ENCODE data around the gene SMIM26. TPM values are rescaled to one million over a fixed set of nuclear protein-coding genes. Genes with fewer than 3 reads are reported as not detected.

The SMIM26 gene
- total and polyA plus RNA-seq, 9 of the 15 experiments (the other 6 are each of a cell fraction or from before 2014, with no cell fraction given): 46.9 to 186 (median 86.5) TPM

GRCh38 chr20:18587665-18588573, 20.7 kb downstream of the SMIM26 start, which contains the start of gene DTD1 (continued):
- TF ChIP-seq SRSF9 (IDR thresholded peaks at IDR 0.05; ENCODE audit: borderline replicate concordance, low read depth, low read length): no peak
- no peak for TF ChIP-seq POLR2B (IDR thresholded peaks at IDR 0.05; ENCODE audit: low read depth, partially characterized antibody)
- TF ChIP-seq ZNF740 (CRISPR knock-in tag; IDR thresholded peaks at IDR 0.05): peak; percentile 84
- TF ChIP-seq ZNF740 (tag; IDR thresholded peaks at IDR 0.05): peak in 1 of 2 experiments; percentile 48; a peak in 1 of 4 replicates
- TF ChIP-seq E2F5 (CRISPR knock-in tag; IDR thresholded peaks at IDR 0.05): no peak
- TF ChIP-seq HMGN3 (IDR thresholded peaks at IDR 0.05; ENCODE audit: borderline replicate concordance, extremely low read depth, insufficient read length, low read depth, low read length): peak; percentile 68
- TF ChIP-seq ZNF316 (IDR thresholded peaks at IDR 0.05): no peak
- TF ChIP-seq CTBP1 (IDR thresholded peaks at IDR 0.05; ENCODE audit: borderline replicate concordance): peak; percentile 71
- TF ChIP-seq MCM7 (IDR thresholded peaks at IDR 0.05): no peak
- no peak for TF ChIP-seq NFIX (CRISPR knock-in tag; IDR thresholded peaks at IDR 0.05; ENCODE audit: low read depth)
- no peak; the same call in 1 of the 2 replicates for TF ChIP-seq ESRRA (IDR thresholded peaks at IDR 0.05; ENCODE audit: borderline replicate concordance, low read depth)
- no peak for TF ChIP-seq COPS2 (conservative IDR thresholded peaks at IDR 0.05)
- TF ChIP-seq ZNF134 (CRISPR knock-in tag; conservative IDR thresholded peaks at IDR 0.05): no peak
- no peak for TF ChIP-seq PHB (CRISPR knock-in tag; IDR thresholded peaks at IDR 0.05)
- TF ChIP-seq CHD2 (IDR thresholded peaks at IDR 0.05; ENCODE audit: low read depth, low read length): no peak
- no peak for TF ChIP-seq ZBTB5 (IDR thresholded peaks at IDR 0.05)
- TF ChIP-seq SMAD2 (IDR thresholded peaks at IDR 0.05; ENCODE audit: low read depth, low read length): no peak
- no peak for TF ChIP-seq ZNF274 (IDR thresholded peaks at IDR 0.05; ENCODE audit: borderline replicate concordance, low read depth, low read length)
- no peak for TF ChIP-seq C11orf30 (IDR thresholded peaks at IDR 0.05; ENCODE audit: low read depth)
- TF ChIP-seq DPF2 (IDR thresholded peaks at IDR 0.05): no peak
- no peak for TF ChIP-seq RBM34 (IDR thresholded peaks at IDR 0.05; ENCODE audit: borderline replicate concordance, insufficient read depth, low read length)
- no peak for TF ChIP-seq ZNF398 (CRISPR knock-in tag; IDR thresholded peaks at IDR 0.05)
- TF ChIP-seq MAFK (IDR thresholded peaks at IDR 0.05; ENCODE audit: low read length): no peak
- TF ChIP-seq KLF1 (tag; IDR thresholded peaks at IDR 0.05): peak; percentile 83; the same call in 1 of the 2 replicates
